ENCODE data around the gene IL22RA2. TPM values are rescaled to one million over a fixed set of nuclear protein-coding genes. Genes with fewer than 3 reads are reported as not detected.

Gene IL22RA2
- polyA plus RNA-seq, 3 donors: not detected

DNA sequence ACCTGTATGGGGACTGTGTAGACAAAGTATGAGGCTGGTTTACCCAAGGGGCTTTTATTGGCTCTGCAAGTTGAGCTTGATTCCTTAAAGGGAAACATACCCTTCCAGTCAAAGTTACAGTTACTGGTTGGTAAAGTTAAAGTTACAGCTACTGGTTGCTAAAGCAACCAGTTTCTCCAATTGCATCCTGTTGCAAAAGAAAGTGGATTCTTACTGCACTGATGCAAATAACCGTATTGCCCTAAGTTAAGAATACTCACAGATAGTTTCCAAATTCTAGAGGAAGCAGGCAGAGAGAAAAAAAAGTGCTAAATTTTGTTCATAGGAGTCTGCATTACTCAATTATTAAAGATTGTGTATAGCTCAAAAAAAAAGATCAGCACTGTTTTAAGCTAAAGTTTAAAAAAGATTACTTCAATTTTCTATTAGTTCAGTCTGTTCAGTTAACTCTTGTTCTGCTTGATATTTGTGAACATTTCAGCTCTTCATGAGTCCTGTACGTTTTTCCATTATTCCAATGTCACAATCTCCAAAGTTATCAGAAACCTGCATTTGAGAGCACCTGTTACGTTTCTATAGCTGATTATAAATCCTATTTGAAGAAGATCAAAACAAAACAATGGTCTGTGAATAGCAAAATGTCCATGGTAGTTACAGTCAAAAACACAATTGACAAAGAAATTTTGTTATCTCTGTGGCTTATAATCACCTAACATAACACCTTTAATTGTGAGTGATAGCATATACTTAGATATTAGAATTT, 8.6 kb upstream of the IL22RA2 start:
- H3K27ac Mint-ChIP-seq: no peak overlapping the region
- Histone ChIP-seq H3K79me2 (ENCODE audit: insufficient read depth, low read length) (no peaks in the 10 kb centered on the region), H3K4me2 (replicated peaks; ENCODE audit: extremely low read depth, low read length, poor library complexity, severe bottlenecking) (no peak overlapping the region), H3K27me3 (ENCODE audit: control insufficient read depth in 2 of 2, insufficient read depth in 2 of 2, low read length in 2 of 2) (no peaks in the 10 kb centered on the region), H3K9ac (ENCODE audit: insufficient read depth, low read length, poor library complexity, severe bottlenecking) (no peak overlapping the region), H3K4me1 (ENCODE audit: control insufficient read depth in 1 of 2, insufficient read depth in 2 of 2, low read length in 2 of 2) (no peaks in the 10 kb centered on the region), H4K20me1 (ENCODE audit: insufficient read depth, low read length) (no peaks in the 10 kb centered on the region), H3K4me3 (replicated peaks in 1 of 3; ENCODE audit: low read depth in 2 of 3, low read length in 3 of 3) (no peak overlapping the region), H3K36me3 (replicated peaks in 1 of 2; ENCODE audit: control insufficient read depth in 1 of 2, insufficient read depth in 2 of 2, low read length in 2 of 2) (no peaks in the 10 kb centered on the region), H2AFZ (ENCODE audit: insufficient read depth, low read depth, low read length, poor library complexity, severe bottlenecking) (no peak overlapping the region), H3K9me3 (replicated peaks in 1 of 2; ENCODE audit: control insufficient read depth in 1 of 2, insufficient read depth in 1 of 2, low read length in 2 of 2) (peaks cover 46 to 67% of the 10 kb centered on the region in 2 donors), H3K27ac (ENCODE audit: low read depth in 1 of 2, low read length in 2 of 2) (no peak overlapping the region)
- no peak overlapping the region for H3K4me3 Mint-ChIP-seq
- no peak for DNase-seq
- H3K36me3 Mint-ChIP-seq: peaks cover 0 to 10% of the 10 kb centered on the region in 2 donors
- intact Hi-C loops (cut with micrococcal nuclease): no loop called here
- H3K9me3 Mint-ChIP-seq: peaks cover 31 to 78% (median 57%) of the 10 kb centered on the region in 7 donors
- H3K27me3 Mint-ChIP-seq (ENCODE audit: low read depth in 3 of 3): no peaks in the 10 kb centered on the region
- no CpG with 5 or more reads among the region's 3 CpGs for WGBS (ENCODE audit: insufficient coverage)
- H3K4me1 Mint-ChIP-seq: peaks cover 3% of the 10 kb centered on the region
- TF ChIP-seq, protein P1, sequence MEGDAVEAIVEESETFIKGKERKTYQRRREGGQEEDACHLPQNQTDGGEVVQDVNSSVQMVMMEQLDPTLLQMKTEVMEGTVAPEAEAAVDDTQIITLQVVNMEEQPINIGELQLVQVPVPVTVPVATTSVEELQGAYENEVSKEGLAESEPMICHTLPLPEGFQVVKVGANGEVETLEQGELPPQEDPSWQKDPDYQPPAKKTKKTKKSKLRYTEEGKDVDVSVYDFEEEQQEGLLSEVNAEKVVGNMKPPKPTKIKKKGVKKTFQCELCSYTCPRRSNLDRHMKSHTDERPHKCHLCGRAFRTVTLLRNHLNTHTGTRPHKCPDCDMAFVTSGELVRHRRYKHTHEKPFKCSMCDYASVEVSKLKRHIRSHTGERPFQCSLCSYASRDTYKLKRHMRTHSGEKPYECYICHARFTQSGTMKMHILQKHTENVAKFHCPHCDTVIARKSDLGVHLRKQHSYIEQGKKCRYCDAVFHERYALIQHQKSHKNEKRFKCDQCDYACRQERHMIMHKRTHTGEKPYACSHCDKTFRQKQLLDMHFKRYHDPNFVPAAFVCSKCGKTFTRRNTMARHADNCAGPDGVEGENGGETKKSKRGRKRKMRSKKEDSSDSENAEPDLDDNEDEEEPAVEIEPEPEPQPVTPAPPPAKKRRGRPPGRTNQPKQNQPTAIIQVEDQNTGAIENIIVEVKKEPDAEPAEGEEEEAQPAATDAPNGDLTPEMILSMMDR (IDR thresholded peaks at IDR 0.05): no peak

DNA sequence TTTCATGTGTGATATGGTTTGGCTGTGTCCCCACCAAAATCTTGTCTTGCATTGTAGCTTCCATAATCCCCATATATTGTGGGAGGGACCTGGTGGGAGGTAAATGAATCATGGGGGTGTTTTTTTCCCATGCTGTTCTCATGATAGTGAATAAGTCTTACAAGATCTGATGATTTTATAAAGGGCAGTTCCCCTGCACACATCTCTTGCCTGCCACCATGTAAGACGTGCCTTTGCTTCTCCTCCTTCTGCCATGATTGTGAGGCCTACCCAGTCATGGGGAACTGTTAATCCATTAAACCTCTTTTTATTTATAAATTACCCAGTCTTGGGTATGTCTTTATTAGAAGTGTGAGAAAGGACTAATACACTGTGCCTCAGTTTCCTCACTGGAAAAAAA, 4.2 kb upstream of the IL22RA2 start:
- H3K9me3 Mint-ChIP-seq: peaks cover 10 to 39% (median 20%) of the 10 kb centered on the region in 7 donors
- no peaks in the 10 kb centered on the region for H3K79me2 ChIP-seq (ENCODE audit: insufficient read depth, low read length)
- no peak overlapping the region for H3K4me3 Mint-ChIP-seq

More for the DNA sequence above, 4.2 kb upstream of the IL22RA2 start:
- H3K36me3 Mint-ChIP-seq: peaks cover 0 to 5% of the 10 kb centered on the region in 2 donors
- peaks cover 22 to 23% of the 10 kb centered on the region in 2 donors for H3K9me3 ChIP-seq (replicated peaks in 1 of 2; ENCODE audit: control insufficient read depth in 1 of 2, insufficient read depth in 1 of 2, low read length in 2 of 2)
- H3K36me3 ChIP-seq (replicated peaks in 1 of 2; ENCODE audit: control insufficient read depth in 1 of 2, insufficient read depth in 2 of 2, low read length in 2 of 2): no peaks in the 10 kb centered on the region
- peaks cover 16% of the 10 kb centered on the region for H3K4me1 Mint-ChIP-seq
- no peaks in the 10 kb centered on the region for H3K27me3 Mint-ChIP-seq (ENCODE audit: low read depth in 3 of 3)
- H3K4me3 ChIP-seq (replicated peaks in 1 of 3; ENCODE audit: low read depth in 2 of 3, low read length in 3 of 3): no peak overlapping the region
- H3K9ac ChIP-seq (ENCODE audit: insufficient read depth, low read length, poor library complexity, severe bottlenecking): no peak overlapping the region
- H4K20me1 ChIP-seq (ENCODE audit: insufficient read depth, low read length): no peaks in the 10 kb centered on the region
- H3K27ac Mint-ChIP-seq: no peak overlapping the region
- intact Hi-C loops (cut with micrococcal nuclease): no loop called here
- H3K4me1 ChIP-seq (ENCODE audit: control insufficient read depth in 1 of 2, insufficient read depth in 2 of 2, low read length in 2 of 2): peaks cover 0 to 12% of the 10 kb centered on the region in 2 donors
- DNase-seq: no peak
- no CpG with 5 or more reads among the region's 1 CpG for WGBS (ENCODE audit: insufficient coverage)
- no peak overlapping the region for H3K4me2 ChIP-seq (replicated peaks; ENCODE audit: extremely low read depth, low read length, poor library complexity, severe bottlenecking)
- TF ChIP-seq, protein P1 (IDR thresholded peaks at IDR 0.05): no peak
- H3K27me3 ChIP-seq (ENCODE audit: control insufficient read depth in 2 of 2, insufficient read depth in 2 of 2, low read length in 2 of 2): no peaks in the 10 kb centered on the region
- no peak overlapping the region for H3K27ac ChIP-seq (ENCODE audit: low read depth in 1 of 2, low read length in 2 of 2)
- no peak overlapping the region for H2AFZ ChIP-seq (ENCODE audit: insufficient read depth, low read depth, low read length, poor library complexity, severe bottlenecking)

Measured in CD14-positive monocyte (primary cell).